Gastroesophageal sphincter (tissue), 4 donors: ENCODE measurements around the gene GRIA4. TPM values are rescaled to one million over a fixed set of nuclear protein-coding genes. Genes with fewer than 3 reads are reported as not detected.
"Not testable (repeated sequence)": the region's sequence is repeated elsewhere in the genome, so short reads cannot be mapped to it uniquely, and the experiment has no call there.

ENCODE experiments used
- ATAC-seq: fragments of 150-250 bp; one replicate; pipeline ENCODE4 v1.9.1; 2016; ENCODE audit warnings: mild to moderate bottlenecking, moderate library complexity
- H3K27ac ChIP-seq, 4 donors: fragments of 200-600 bp; sonication (generic) in 3 of 4; 1 replicate in 3 of 4; 2 replicates in 1 of 4; pipeline ENCODE4 v1.5.1; 2016 to 2019
- H3K27me3 ChIP-seq: fragments of 200-600 bp; sonication (generic); one replicate; pipeline ENCODE4 v1.5.1; 2019
- H3K36me3 ChIP-seq, 2 donors: fragments of 200-600 bp; sonication (generic); one replicate each; pipeline ENCODE4 v1.5.1; 2019; ENCODE audit warnings: control low read depth in 1 of 2
- H3K4me1 ChIP-seq, 3 donors: fragments of 200-600 bp; sonication (generic); 1 replicate in 2 of 3; 2 replicates in 1 of 3; pipeline ENCODE4 v1.5.1; 2016 to 2019; ENCODE audit warnings: control low read depth in 2 of 3
- H3K4me3 ChIP-seq, 2 donors: fragments of 200-600 bp; sonication (generic); one replicate each; pipeline ENCODE4 v1.5.1; 2019; ENCODE audit warnings: mild to moderate bottlenecking in 1 of 2, moderate library complexity in 1 of 2
- H3K9me3 ChIP-seq, 3 donors: fragments of 200-600 bp; sonication (generic); one replicate each; pipeline ENCODE4 v1.5.1; 2017 to 2019; ENCODE audit warnings: control low read depth in 2 of 3
- EP300 ChIP-seq: sonication (generic); formaldehyde crosslinking; IDR thresholded peaks from one replicate; pipeline ENCODE4 v1.6.1; 2017; ENCODE audit warnings: antibody characterized with exemption, mild to moderate bottlenecking
- POLR2A ChIP-seq, 2 donors: fragments of 450-650 bp; IDR thresholded peaks; one replicate each; pipeline ENCODE4 v1.6.1; 2017; ENCODE audit warnings: antibody characterized with exemption in 2 of 2, mild to moderate bottlenecking in 2 of 2, moderate library complexity in 1 of 2
- POLR2AphosphoS5 ChIP-seq: sonication (generic); formaldehyde crosslinking; IDR thresholded peaks from one replicate; pipeline ENCODE4 v1.6.1; 2017; ENCODE audit warnings: antibody characterized with exemption
- WGBS, 2 donors: methylation state at CpG; one replicate each; pipeline ENCODE4 v1.1.5; 2018; ENCODE audit warnings: low coverage in 1 of 2; 5-methylcytosine and 5-hydroxymethylcytosine counted together
- total RNA-seq, 4 donors: library from RNA; depleted of rRNA; stranded (reverse); fragments of >200 nt; gene quantifications; one replicate each; pipeline ENCODE4 v1.1.0, GENCODE V29; 2016
- TF ChIP-seq, protein P1 (sequence below), 4 experiments: fragments of 200-600 bp in 2 of 4; fragments of 450-650 bp in 2 of 4; sonication (generic) in 1 of 4; IDR thresholded peaks; one replicate each; pipeline ENCODE4 v1.5.1; 2017 to 2019; ENCODE audit warnings: antibody characterized with exemption in 4 of 4, mild to moderate bottlenecking in 2 of 4, moderate library complexity in 2 of 4

Gene GRIA4
- total RNA-seq, 4 donors from 2014 or later, result 0.47 to 1.2 TPM; not detected in 2

- no peaks in the 10 kb centered on the region for H3K27me3 ChIP-seq
- H3K27ac ChIP-seq, result no peak overlapping the region
- TF ChIP-seq POLR2A (IDR thresholded peaks at IDR 0.05), result no peak
- no peak for TF ChIP-seq EP300
- TF ChIP-seq POLR2AphosphoS5, result no peak
- TF ChIP-seq, protein P1, sequence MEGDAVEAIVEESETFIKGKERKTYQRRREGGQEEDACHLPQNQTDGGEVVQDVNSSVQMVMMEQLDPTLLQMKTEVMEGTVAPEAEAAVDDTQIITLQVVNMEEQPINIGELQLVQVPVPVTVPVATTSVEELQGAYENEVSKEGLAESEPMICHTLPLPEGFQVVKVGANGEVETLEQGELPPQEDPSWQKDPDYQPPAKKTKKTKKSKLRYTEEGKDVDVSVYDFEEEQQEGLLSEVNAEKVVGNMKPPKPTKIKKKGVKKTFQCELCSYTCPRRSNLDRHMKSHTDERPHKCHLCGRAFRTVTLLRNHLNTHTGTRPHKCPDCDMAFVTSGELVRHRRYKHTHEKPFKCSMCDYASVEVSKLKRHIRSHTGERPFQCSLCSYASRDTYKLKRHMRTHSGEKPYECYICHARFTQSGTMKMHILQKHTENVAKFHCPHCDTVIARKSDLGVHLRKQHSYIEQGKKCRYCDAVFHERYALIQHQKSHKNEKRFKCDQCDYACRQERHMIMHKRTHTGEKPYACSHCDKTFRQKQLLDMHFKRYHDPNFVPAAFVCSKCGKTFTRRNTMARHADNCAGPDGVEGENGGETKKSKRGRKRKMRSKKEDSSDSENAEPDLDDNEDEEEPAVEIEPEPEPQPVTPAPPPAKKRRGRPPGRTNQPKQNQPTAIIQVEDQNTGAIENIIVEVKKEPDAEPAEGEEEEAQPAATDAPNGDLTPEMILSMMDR (IDR thresholded peaks at IDR 0.05), result no peak
- H3K9me3 ChIP-seq, result no peaks in the 10 kb centered on the region
- 28 to 35% methylated on average over 3 of the region's 3 CpGs for WGBS, 2 donors
- H3K4me1 ChIP-seq, result no peaks in the 10 kb centered on the region
- no peaks in the 10 kb centered on the region for H3K36me3 ChIP-seq
- ATAC-seq, result no peak
- H3K4me3 ChIP-seq, result no peak overlapping the region
These were observed 253.7 kb downstream of the GRIA4 start for GRCh38 chr11:105863523-105863922.

- no peak for ATAC-seq
- Histone ChIP-seq H3K27me3 (no peaks in the 10 kb centered on the region), H3K27ac (no peak overlapping the region), H3K36me3 (no peaks in the 10 kb centered on the region), H3K9me3 (no peaks in the 10 kb centered on the region), H3K4me3 (no peak overlapping the region), H3K4me1 (no peaks in the 10 kb centered on the region)
- WGBS, 2 donors, result 23 to 100% methylated on average over 2 of the region's 2 CpGs
- TF ChIP-seq, protein P1 (IDR thresholded peaks at IDR 0.05), result no peak
- TF ChIP-seq POLR2A (IDR thresholded peaks at IDR 0.05) (no peak), EP300 (no peak), POLR2AphosphoS5 (no peak)
These were observed 257.9 kb downstream of the GRIA4 start for GRCh38 chr11:105867742-105868141.

- ATAC-seq, result no peak
- no peak overlapping the region for H3K4me3 ChIP-seq
- 78 to 86% methylated on average over 4 of the region's 4 CpGs for WGBS, 2 donors
- no peaks in the 10 kb centered on the region for H3K36me3 ChIP-seq
- no peaks in the 10 kb centered on the region for H3K27me3 ChIP-seq
- H3K9me3 ChIP-seq, result peaks cover 0 to under 1% (median 0%) of the 10 kb centered on the region in 3 donors
- no peak overlapping the region for H3K27ac ChIP-seq
- no peak for TF ChIP-seq EP300
- no peaks in the 10 kb centered on the region for H3K4me1 ChIP-seq
These were observed 259.0 kb downstream of the GRIA4 start for GRCh38 chr11:105868762-105869285.

- H3K4me1 ChIP-seq, result no peaks in the 10 kb centered on the region
- no peaks in the 10 kb centered on the region for H3K36me3 ChIP-seq
- WGBS, 2 donors, result 84 to 86% methylated on average over 6 to 8 of the region's 8 CpGs
- TF ChIP-seq POLR2AphosphoS5 (no peak), EP300 (no peak)
- TF ChIP-seq, protein P1 (IDR thresholded peaks at IDR 0.05), result no peak
- no peak overlapping the region for H3K27ac ChIP-seq
- ATAC-seq, result no peak
- peaks cover 0 to 10% (median 0%) of the 10 kb centered on the region in 3 donors for H3K9me3 ChIP-seq
- no peak overlapping the region for H3K4me3 ChIP-seq
- H3K27me3 ChIP-seq, result no peaks in the 10 kb centered on the region
These were observed 260.7 kb downstream of the GRIA4 start for GRCh38 chr11:105870516-105871113.

- H3K27me3 ChIP-seq, result no peaks in the 10 kb centered on the region
- no peaks in the 10 kb centered on the region for H3K36me3 ChIP-seq
- TF ChIP-seq POLR2A (IDR thresholded peaks at IDR 0.05) (no peak), POLR2AphosphoS5 (no peak)
- TF ChIP-seq, protein P1 (IDR thresholded peaks at IDR 0.05), result no peak
- no peak for ATAC-seq
- peaks cover 0 to 10% (median 0%) of the 10 kb centered on the region in 3 donors for H3K9me3 ChIP-seq
- no peaks in the 10 kb centered on the region for H3K4me1 ChIP-seq
- H3K27ac ChIP-seq, result no peak overlapping the region
- no peak overlapping the region for H3K4me3 ChIP-seq
- no CpG with 5 or more reads among the region's 3 CpGs for WGBS, 2 donors
These were observed 268.6 kb downstream of the GRIA4 start for GRCh38 chr11:105878510-105878909.

GRCh38 chr11:105878927-105879326 lies 269.1 kb downstream of the GRIA4 start:
- H3K27me3 ChIP-seq, H3K36me3 ChIP-seq, H3K4me3 ChIP-seq, ATAC-seq, H3K9me3 ChIP-seq, H3K4me1 ChIP-seq, H3K27ac ChIP-seq: not testable (repeated sequence)
- 79 to 90% methylated on average over 3 of the region's 5 CpGs for WGBS, 2 donors
